Endothelial cell of umbilical vein (primary cell): ENCODE measurements around the gene DTX3. TPM values are rescaled to one million over a fixed set of nuclear protein-coding genes. Genes with fewer than 3 reads are reported as not detected.

Experiments
- BruUV-seq: library from RNA; stranded (reverse); fragments of 400-500 nt; replicated peaks from 2 replicates; lab custom pipeline; 2021; lab: Mats Ljungman, UMichigan
- CTCF ChIA-PET: fragments of 300-600, 350-600 bp; sonication (Branson Sonifier 250); formaldehyde crosslinking; loops from one replicate; lab custom pipeline; 2021; ENCODE audit warnings: antibody characterized with exemption, inconsistent platforms; lab: Charles Lee
- POLR2A ChIA-PET: fragments of 300-600, 350-600 bp; sonication (Branson Sonifier 250); formaldehyde crosslinking; loops from one replicate; lab custom pipeline; 2021; ENCODE audit warnings: antibody characterized with exemption, inconsistent platforms; lab: Charles Lee
- DNase-seq: peaks from one replicate; pipeline ENCODE4 v3.0.0-alpha.2; 2011; ENCODE audit warnings: low read depth, low spot score
- FAIRE-seq: peaks from 2 replicates; lab custom pipeline; 2011; peaks lifted over from hg19 to GRCh38; lab: Jason Lieb, UNC
- H2AFZ ChIP-seq: 2 replicates; pipeline ENCODE4 v1.6.0; 2012; ENCODE audit warnings: low read depth, low read length, control low read depth, inconsistent platforms
- H3K27ac ChIP-seq: 2 replicates; pipeline ENCODE4 v1.5.1; 2011; ENCODE audit warnings: low read depth, mild to moderate bottlenecking, control low read depth, low read length, moderate library complexity; ENCODE audit not compliant: insufficient read depth
- H3K27me3 ChIP-seq, 2 experiments: 2 replicates each; pipeline versions ENCODE4 v1.6.0 to v1.6.1; 2011; ENCODE audit warnings: low read length in 2 of 2, mixed read lengths in 1 of 2; ENCODE audit not compliant: control insufficient read depth in 2 of 2, insufficient read depth in 2 of 2
- H3K36me3 ChIP-seq, 2 experiments: 2 replicates in 1 of 2; 3 replicates in 1 of 2; pipeline ENCODE4 v1.5.1; 2011; ENCODE audit warnings: low read length in 2 of 2, mild to moderate bottlenecking in 1 of 2, moderate library complexity in 1 of 2; ENCODE audit not compliant: control insufficient read depth in 2 of 2, insufficient read depth in 2 of 2; ENCODE audit errors: extremely low read depth in 1 of 2
- H3K4me1 ChIP-seq: 3 replicates; pipeline ENCODE4 v1.5.1; 2011; ENCODE audit warnings: mild to moderate bottlenecking, low read length; ENCODE audit not compliant: control insufficient read depth, insufficient read depth; ENCODE audit errors: extremely low read depth
- H3K4me2 ChIP-seq: 2 replicates; pipeline ENCODE4 v1.6.1; 2011; ENCODE audit warnings: low read length, control low read depth, mixed read lengths; ENCODE audit not compliant: insufficient read depth
- H3K4me3 ChIP-seq, 3 experiments: fragments of 200-600 bp in 1 of 3; sonication (generic), shearing (Covaris generic) in 1 of 3; replicated peaks in 1 of 3; 2 replicates each; pipeline ENCODE4 v1.5.1; 2011 to 2016; ENCODE audit warnings: control low read depth in 3 of 3, low read length in 3 of 3, mild to moderate bottlenecking in 2 of 3, inconsistent platforms in 1 of 3, low read depth in 1 of 3, moderate library complexity in 1 of 3; ENCODE audit not compliant: insufficient read depth in 1 of 3
- H3K79me2 ChIP-seq: 2 replicates; pipeline ENCODE4 v1.6.0; 2012; ENCODE audit warnings: low read length, inconsistent platforms; ENCODE audit not compliant: control insufficient read depth, insufficient read depth
- H3K9ac ChIP-seq: replicated peaks from 2 replicates; pipeline ENCODE3; 2011; ENCODE audit warnings: low read length, control low read depth; ENCODE audit not compliant: insufficient read depth; ENCODE audit errors: extremely low read depth
- H3K9me1 ChIP-seq: replicated peaks from 3 replicates; pipeline ENCODE4 v1.6.0; 2011; ENCODE audit warnings: mild to moderate bottlenecking, low read length; ENCODE audit not compliant: control insufficient read depth, insufficient read depth; ENCODE audit errors: extremely low read depth
- H3K9me3 ChIP-seq: replicated peaks from 2 replicates; pipeline ENCODE4 v1.5.1; 2012; ENCODE audit warnings: low read length, inconsistent platforms; ENCODE audit not compliant: control insufficient read depth, insufficient read depth
- H4K20me1 ChIP-seq: replicated peaks from 2 replicates; pipeline ENCODE3; 2011; ENCODE audit warnings: mild to moderate bottlenecking, low read length; ENCODE audit not compliant: control insufficient read depth, insufficient read depth; ENCODE audit errors: extremely low read depth
- CTCF ChIP-seq, 2 donors: IDR thresholded peaks; 1 replicate in 1 of 2; 2 replicates in 1 of 2; pipeline ENCODE4 v1.5.1; 2011; ENCODE audit warnings: low read length in 2 of 2, mild to moderate bottlenecking in 2 of 2, moderate library complexity in 2 of 2, control low read depth in 1 of 2, inconsistent platforms in 1 of 2, low read depth in 1 of 2; ENCODE audit not compliant: insufficient read depth in 1 of 2; ENCODE audit errors: extremely low read depth in 1 of 2
- EZH2 ChIP-seq: IDR thresholded peaks from 2 replicates; pipeline ENCODE4 v1.6.1; 2012; ENCODE audit warnings: borderline replicate concordance, low read depth, mild to moderate bottlenecking, moderate library complexity, low read length, inconsistent platforms; ENCODE audit not compliant: severe bottlenecking
- FOS ChIP-seq: IDR thresholded peaks from 2 replicates; pipeline ENCODE4 v1.6.1; 2011; ENCODE audit warnings: mild to moderate bottlenecking, low read length, moderate library complexity, borderline replicate concordance; ENCODE audit not compliant: insufficient read depth
- GATA2 ChIP-seq: IDR thresholded peaks from 2 replicates; pipeline ENCODE4 v1.7.0; 2011; ENCODE audit warnings: low read depth, mild to moderate bottlenecking, moderate library complexity, mixed read lengths, low read length; ENCODE audit not compliant: insufficient read length, insufficient read depth
- JUN ChIP-seq: IDR thresholded peaks from 2 replicates; pipeline ENCODE4 v1.6.1; 2011; ENCODE audit warnings: borderline replicate concordance, low read depth; ENCODE audit not compliant: insufficient read length, insufficient read depth
- MYC ChIP-seq: IDR thresholded peaks from one replicate; pipeline ENCODE4 v1.6.1; 2011; ENCODE audit warnings: mild to moderate bottlenecking, low read depth, low read length
- POLR2A ChIP-seq: IDR thresholded peaks from 2 replicates; pipeline ENCODE4 v1.6.1; 2012; ENCODE audit warnings: low read depth, mild to moderate bottlenecking, control low read depth, low read length
- POLR2AphosphoS5 ChIP-seq: IDR thresholded peaks from 2 replicates; pipeline ENCODE4 v1.6.1; 2012; ENCODE audit warnings: low read depth, mild to moderate bottlenecking, control low read depth, low read length, moderate library complexity; ENCODE audit not compliant: insufficient read depth
- dilution Hi-C: fragments of 300-500 bp; cut with MboI; formaldehyde crosslinking; loops from one replicate; pipeline ENCODE4 v1.15.0; 2019; ENCODE audit warnings: low sequenced_read_pairs; ENCODE audit not compliant: extremely low pct_ligation_motif_present
- intact Hi-C: fragments of 100-400 bp; cut with micrococcal nuclease; formaldehyde crosslinking; loops from one replicate; pipeline ENCODE4 v1.10.0; 2022
- polyA plus RNA-seq, 4 experiments: library from polyadenylated mRNA; depleted of rRNA in 3 of 4; stranded (reverse) in 3 of 4; unstranded in 1 of 4; fragments of >200 nt; gene quantifications; 2 replicates each; pipeline versions ENCODE4 v1.2.1 to v1.2.3, GENCODE V29; 2011 to 2012; ENCODE audit warnings: missing spikeins in 1 of 4
- total RNA-seq: library from RNA; stranded (reverse); gene quantifications from 2 replicates; pipeline ENCODE4 v1.2.3, GENCODE V29; 2021
- TF ChIP-seq, protein P1 (sequence below): IDR thresholded peaks from 2 replicates; pipeline ENCODE4 v1.6.1; 2011; ENCODE audit not compliant: insufficient read depth, insufficient read length

DTX3 gene
- total and polyA plus RNA-seq, 2 donors (not counting 3 experiments of a cell fraction or from before 2014, with no cell fraction given): 34.5 to 51.4 TPM

- H3K4me1 ChIP-seq: peaks cover 5% of the 10 kb centered on the region
- H4K20me1 ChIP-seq: no peaks in the 10 kb centered on the region
- no peak overlapping the region for H3K4me3 ChIP-seq
- DNase-seq (no peak), FAIRE-seq (no peak)
- H3K27me3 ChIP-seq: peaks cover 55 to 65% of the 10 kb centered on the region in 2 experiments
- no peak overlapping the region for H2AFZ ChIP-seq
- no peak for TF ChIP-seq EZH2
- no peak for TF ChIP-seq CTCF (IDR thresholded peaks at IDR 0.05; ENCODE audit: extremely low read depth in 1 of 2, insufficient read depth in 1 of 2, low read depth in 1 of 2, low read length in 2 of 2)
- TF ChIP-seq GATA2: no peak
- TF ChIP-seq MYC: no peak
- no peak for TF ChIP-seq JUN
- TF ChIP-seq, protein P1, sequence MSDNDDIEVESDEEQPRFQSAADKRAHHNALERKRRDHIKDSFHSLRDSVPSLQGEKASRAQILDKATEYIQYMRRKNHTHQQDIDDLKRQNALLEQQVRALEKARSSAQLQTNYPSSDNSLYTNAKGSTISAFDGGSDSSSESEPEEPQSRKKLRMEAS: no peak
- no peak for TF ChIP-seq FOS
- TF ChIP-seq POLR2A: no peak
- TF ChIP-seq POLR2AphosphoS5: no peak
- no peaks in the 10 kb centered on the region for H3K9me1 ChIP-seq
- BruUV-seq: no TSS peak
- ChIA-PET POLR2A (no interaction called here), CTCF (interaction anchor here (7.2 kb wide), 1 partner anchor 44 kb away, joined by 109 read pairs; no protein-coding TSS in a partner anchor)
- intact Hi-C loops: no loop called here
- no peaks in the 10 kb centered on the region for H3K79me2 ChIP-seq
- H3K27ac ChIP-seq: no peak overlapping the region
- H3K4me2 ChIP-seq: no peak overlapping the region
- no peaks in the 10 kb centered on the region for H3K36me3 ChIP-seq
- no peak overlapping the region for H3K9ac ChIP-seq
- dilution Hi-C loops: no loop called here
- no peaks in the 10 kb centered on the region for H3K9me3 ChIP-seq
These were observed 20.8 kb downstream of the DTX3 start for GRCh38 chr12:57625261-57626032.
